NK-92 (cell line): Measurements from ENCODE around the gene LRRC46.

Experiments used
- DNase-seq: peaks from one replicate; lab custom pipeline; 2025; ENCODE audit not compliant: unreplicated experiment; lab: John Stamatoyannopoulos, UW

Gene LRRC46

GRCh38 chr17:47850692-47851573 lies 19.5 kb downstream of the LRRC46 start, which contains the start of gene SP6:
SP6 (minus strand) TSS chr17:47851163; CDS start chr17:47848429, 2,734 bp downstream.
- no peak for DNase-seq

DNA sequence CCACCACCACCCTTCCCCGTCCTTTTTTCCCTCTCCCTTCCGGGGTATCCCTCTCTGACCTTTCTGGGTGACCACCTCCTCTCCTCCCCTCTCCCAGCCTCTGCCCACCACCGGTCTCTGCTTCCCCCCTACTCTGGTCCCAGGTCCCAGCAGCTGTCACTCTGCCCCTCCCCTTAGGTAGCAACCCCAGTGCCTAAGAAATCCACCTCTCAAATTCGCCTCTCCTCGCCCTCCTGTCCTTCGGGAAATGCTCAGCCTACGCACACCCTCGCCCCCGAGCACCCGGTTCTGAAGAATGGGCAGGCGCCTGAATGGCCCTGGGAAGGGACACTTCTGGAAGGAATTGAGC lies 20.3 kb downstream of the LRRC46 start:
- DNase-seq, result no peak

DNA sequence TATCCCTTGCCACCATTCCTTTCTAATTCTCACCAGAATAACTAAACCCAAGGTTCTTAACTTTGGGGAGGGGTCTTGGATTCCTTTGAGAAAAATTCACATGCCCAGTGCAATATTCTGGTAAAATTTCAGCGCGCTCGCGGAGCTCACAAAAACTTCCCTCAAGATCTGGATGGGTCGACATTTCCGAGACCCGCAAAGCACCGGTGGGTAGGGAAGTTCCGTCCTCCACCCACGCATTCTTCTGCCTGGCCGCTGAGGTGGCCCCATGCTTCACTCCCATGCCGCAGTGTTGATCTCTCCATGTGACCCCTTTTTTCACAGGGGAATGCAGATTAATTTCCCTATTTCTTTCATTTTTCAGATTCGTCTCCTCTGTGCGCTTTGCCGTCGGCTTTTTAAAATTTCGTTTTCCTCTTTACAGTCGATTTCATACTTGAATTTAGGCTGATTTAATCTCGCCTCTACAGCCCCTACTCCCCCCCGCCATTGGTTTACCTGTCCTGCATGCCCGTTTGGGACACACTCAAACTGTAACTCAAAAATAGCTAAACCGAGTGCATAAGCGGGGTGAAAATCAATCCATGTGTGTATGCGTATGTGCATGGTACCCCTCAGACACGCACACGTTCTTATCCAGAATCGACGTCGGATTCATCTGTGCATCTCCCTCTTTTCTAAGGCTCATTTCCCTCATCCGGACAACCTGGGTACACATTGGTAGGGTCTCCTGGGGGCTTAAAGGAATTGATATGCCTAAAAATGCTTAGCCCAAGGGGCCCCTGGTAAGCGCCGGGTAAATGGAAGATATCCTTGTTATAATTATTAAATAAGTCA lies 20.9 kb downstream of the LRRC46 start:
- no peak for DNase-seq

GRCh38 chr17:47853616-47854015 lies 22.1 kb downstream of the LRRC46 start:
- no peak for DNase-seq

DNA sequence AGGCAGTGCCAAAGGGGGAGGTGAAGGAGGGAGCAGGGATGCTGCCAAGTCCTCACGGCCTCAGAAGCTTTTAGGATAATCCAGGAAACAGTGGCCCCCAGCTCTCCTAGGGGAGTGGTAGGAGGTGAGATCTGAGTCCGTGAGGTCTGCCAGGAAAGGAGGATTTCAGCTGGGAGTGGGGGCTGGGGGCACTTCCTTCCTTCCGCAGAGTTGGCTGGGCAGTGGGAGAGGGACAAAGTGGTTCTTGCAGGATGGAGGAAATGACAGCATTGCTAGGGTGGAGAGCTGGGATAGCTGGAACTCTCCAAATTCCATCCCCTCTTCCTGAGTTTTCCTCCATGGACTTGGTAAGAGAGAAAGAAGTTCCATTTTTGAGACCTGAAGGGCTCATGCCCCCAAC lies 24.3 kb downstream of the LRRC46 start:
- no peak for DNase-seq

DNA sequence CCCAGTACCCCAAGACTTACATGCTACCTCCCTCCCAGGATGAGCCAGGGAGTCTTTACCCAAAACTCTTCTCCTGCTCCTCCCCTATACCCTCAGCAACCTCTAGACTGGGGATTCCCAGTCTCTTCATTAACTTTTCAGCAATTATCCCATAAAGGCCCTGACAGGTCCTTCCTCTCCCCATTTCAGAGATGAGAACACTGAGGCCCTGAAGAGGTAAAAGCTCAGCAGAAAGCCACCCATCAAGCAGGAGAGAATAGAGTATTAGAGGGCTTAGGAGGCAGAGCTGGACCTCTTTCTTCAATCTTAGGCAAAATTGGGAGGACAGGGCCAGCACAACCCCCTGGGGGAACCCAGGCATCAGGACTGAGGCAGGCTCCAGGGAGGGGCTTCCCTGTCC lies 25.4 kb downstream of the LRRC46 start:
- no peak for DNase-seq

DNA sequence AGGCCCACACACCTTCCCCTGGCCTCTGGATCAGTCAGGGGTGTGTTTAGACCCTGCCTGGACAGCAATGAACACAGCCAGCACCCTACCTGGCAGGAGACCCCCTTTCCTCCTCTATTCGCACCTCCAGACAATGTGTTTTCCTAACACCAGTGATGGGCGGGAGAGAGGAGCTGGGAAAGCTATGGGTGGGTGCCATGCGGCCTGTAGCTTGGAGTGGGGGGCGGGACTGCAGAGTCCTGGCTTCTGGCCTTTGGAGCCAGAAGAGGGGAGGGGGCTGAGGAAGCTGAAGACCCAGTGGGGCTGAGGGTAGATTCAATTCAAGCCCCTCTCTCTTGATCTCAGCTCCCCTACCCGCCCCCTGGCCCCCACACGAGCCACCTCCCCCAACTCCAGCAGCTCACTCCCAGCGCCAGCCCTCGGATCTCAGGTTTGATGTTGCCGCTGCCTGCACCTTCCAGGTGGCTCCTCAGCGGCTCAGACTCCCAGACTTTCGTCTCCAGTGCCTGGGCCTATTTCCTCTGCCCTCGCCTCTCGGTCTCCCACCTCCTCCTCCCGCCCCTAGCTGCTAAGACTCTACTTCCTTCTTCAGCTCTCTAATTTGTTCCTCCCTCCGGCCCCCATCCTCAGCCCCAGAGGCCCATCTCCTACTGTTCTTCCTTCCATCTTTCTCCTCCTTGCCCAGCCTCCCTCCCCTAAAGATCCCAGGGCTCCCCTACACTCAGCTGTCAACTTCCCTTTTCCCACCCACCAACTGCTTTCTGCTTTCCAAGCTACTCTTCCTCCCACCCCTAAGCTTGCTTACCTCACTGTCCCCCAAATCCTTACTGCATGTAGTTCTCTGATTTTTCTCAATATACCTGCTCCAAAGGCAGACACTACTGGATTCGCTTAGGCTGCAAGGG lies 26.3 kb downstream of the LRRC46 start:
- DNase-seq, result no peak

DNA sequence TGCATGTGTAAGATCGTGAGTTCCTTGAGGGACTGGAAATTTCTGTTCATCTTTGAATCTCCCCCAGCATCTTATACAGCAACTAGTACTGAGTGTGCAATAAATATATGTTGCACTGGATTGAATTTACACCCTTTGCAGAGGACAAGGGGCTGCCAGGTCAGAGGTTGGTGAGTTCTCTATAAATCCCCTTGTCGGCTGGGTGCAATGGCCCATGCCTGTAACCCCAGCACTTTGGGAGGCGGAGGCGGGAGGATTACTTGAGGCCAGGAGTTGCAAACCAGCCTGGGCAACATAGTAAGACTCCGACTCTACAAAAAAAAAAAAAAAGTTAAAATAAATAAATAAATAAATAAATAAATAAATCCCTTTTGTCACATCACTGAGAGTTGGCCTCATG lies 28.9 kb downstream of the LRRC46 start:
- DNase-seq, result no peak

DNA sequence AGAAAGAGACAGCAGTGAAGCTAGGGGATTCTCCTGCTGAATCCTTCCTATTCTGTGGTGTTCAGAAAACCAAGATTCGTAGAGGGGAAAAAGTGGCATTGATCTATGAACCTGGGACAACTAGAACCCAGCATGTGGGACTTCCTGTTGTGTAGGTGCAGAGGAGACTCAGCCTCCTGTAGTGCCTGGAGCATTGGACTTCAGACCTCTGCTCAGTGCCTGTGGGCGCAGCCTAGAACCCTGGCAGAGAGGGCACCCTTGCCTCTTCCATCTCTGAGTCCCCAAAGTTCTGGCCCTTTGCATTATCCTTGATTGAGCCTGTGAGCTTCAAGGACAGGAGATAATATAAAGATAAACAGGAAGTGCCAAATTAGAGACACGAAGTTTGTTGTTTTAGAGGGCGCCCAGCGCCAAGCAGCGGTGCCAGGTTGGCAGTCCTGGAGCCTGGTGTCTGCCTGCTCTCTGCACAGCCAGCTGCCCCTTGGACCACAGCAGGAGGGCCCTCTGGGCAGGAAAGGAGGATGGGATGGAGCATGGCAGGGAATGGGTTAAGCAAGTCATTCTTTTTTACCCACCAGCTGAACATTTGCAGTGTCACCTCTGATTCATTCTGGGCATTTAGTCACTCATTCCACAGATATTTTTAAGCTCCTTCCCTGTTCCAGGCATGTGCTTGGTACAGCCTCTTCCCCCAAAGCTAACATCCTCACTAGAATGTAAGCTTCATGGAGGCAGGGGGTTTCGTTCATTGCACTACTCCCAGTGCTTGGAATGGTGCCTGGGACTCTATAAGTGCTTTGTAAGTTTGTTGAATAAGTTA lies 31.4 kb downstream of the LRRC46 start:
- no peak for DNase-seq

- no peak for DNase-seq
These were observed 33.3 kb downstream of the LRRC46 start for GRCh38 chr17:47864791-47865216.

GRCh38 chr17:47866941-47867340 lies 35.5 kb downstream of the LRRC46 start:
- DNase-seq, result no peak

GRCh38 chr17:47867813-47868533 lies 36.5 kb downstream of the LRRC46 start:
- no peak for DNase-seq

DNA sequence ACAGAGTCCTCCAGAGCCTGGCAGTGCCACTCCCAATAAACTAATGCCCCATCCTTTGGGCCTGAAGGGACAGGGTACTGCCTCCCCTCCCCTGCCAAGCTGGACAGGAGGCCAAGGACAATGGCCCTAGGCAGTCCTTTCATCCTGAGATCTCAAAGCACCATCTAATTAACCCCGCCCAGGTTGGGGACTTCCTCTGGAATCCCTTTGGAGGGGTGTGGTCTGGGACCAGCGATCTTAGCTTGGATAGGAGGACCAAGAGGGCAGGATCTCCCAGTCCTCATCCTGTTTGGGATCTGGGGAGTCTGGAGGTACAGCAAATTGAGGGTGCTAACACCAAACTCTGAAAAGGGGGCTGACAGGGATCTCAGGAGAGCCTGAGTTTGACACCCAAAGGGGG lies 37.6 kb downstream of the LRRC46 start:
- DNase-seq, result no peak

DNA sequence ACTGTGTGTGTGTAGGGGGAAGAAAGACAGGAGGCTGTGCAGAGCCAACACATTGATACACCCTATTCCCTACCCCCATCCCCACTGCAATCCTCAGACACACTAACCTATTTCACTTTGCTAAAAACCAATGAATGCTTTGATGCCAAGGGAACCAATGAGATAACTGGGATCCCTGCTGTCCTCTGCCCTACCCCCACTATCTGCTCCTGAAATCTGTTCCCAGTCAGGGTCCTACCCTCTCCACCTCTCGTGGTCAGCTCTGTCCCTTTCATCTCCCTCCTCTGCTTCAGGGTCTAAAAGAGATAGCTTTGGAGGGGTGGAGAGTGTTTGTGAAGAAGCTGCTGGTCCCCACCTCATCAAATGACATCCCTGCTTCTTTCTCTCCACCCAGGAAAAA lies 38.6 kb downstream of the LRRC46 start:
- DNase-seq, result no peak

GRCh38 chr17:47871048-47871447 lies 39.6 kb downstream of the LRRC46 start:
- no peak for DNase-seq

DNA sequence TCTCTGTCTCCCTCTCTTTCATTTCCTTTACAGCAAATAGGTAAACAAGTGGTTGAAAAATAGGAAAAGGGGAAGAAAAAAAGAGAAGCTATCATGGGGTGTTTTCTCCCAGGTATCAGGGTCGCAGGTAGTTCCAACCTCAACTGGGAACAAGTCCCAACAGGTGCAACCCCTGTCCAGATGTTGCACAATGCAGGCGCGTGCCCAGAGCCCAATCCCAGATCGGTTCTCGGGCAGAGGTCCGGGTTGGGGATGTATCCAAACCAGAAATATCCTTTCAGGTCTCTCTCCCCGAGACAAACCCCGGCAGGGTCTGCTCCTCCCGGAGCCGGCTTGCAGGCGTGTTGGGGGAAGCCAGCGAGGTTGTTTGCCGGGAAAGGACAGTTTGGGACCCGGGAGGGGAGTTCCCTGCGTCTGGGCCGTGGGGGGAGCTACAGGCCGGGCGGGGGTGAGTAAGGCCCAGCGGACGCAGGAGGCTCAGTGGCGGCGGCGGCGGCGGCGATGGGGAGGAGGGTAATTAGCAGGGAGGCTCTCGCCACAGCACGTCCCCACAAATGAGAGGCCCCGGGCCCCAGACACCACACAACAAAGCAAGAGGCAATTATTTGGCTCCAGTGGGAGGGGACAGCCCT lies 40.7 kb downstream of the LRRC46 start:
- DNase-seq, result no peak

DNA sequence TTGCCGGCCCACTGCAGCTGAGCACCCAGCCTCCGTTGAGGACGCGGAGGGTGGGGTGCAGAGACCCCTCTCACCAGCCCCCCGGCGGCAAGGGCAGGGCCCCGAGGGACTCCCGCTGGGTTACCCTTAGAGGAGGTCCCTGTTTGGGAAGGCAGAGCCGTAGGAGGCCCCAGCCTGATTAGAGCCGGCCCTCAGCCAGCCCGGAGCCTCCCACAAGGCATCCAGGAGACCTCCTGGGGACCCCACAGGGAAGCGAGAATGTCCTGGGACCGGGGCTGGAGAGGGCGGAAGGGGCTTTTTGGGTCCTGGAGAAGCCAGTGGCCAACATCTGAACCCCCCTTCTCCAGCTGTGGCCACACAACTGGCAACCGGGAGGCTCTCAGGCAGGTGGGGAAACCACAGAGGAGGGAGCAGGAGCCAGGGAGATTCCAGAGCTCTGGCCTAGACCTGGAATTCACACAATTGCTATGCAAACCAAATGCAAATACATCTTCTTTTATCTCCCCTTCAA lies 41.2 kb downstream of the LRRC46 start:
- no peak for DNase-seq

DNA sequence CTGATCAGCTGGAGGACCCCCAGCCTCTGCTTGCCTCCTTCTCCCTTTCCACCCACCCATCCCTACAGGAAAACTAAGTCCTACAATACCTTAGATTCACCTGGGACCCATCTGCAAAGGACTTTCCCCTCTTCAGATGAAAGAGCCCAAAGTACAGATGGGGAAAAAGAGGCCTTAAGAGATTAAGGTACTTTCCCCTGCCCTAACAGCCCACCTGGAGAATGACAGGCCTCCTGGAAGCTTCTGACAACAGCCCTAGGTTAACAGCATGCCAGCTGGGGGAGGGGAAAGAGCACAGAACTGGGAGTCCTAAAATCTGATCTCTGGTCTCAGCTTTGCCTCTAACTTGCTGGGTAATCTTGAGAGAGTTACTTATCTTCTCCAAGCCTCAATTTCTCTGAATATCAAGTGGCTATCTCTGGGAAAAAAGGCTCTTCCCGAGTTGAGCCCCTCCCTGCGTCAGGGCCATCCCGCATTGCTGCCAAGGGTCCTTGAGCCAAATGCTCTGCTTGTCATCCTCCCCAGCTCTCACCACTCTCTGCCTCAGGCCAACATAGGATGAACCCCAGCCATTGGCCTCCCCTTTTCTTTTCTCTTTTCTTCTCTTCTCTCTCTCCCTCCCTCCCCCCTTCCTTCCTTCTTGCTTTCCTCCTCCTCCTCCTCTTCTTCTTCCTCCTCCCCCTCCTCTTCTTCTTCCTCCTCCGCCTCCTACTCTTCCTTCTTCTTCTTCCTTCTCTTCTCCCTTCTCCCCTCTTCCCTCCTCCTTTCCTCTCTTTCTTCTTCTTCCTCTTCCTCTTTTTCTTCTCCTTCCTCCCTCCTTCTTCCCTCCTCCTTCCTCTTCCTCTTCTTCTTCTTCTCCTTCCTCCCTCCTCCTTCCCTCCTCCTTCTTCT lies 42.0 kb downstream of the LRRC46 start:
- no peak for DNase-seq
